ENCODE measurements around the gene TEAD1.
A peak's percentile ranks its signal among the peaks of the same experiment; 100 is the strongest.

Gene TEAD1

GRCh38 chr11:12815129-12815480, 140.9 kb downstream of the TEAD1 start:
- DNase-seq (ENCODE audit: low read depth in 1 of 2, low spot score in 1 of 2) = no peak
- no peak for TF ChIP-seq JUND (IDR thresholded peaks at IDR 0.05; ENCODE audit: low read depth)
- in situ Hi-C loops (cut with HindIII; ENCODE audit: low pct_unique_long_range_greater_than_20kb, low sequenced_read_pairs) = no loop called here

- in situ Hi-C loops (cut with HindIII; ENCODE audit: low pct_unique_long_range_greater_than_20kb, low sequenced_read_pairs) = no loop called here
- no peak for DNase-seq (ENCODE audit: low read depth in 1 of 2, low spot score in 1 of 2)
- TF ChIP-seq JUND (IDR thresholded peaks at IDR 0.05; ENCODE audit: low read depth) = no peak
These were observed 141.8 kb downstream of the TEAD1 start for GRCh38 chr11:12815931-12816494.

GRCh38 chr11:12817681-12818332, 143.6 kb downstream of the TEAD1 start:
- no peak for TF ChIP-seq JUND (IDR thresholded peaks at IDR 0.05; ENCODE audit: low read depth)
- DNase-seq (ENCODE audit: low read depth in 1 of 2, low spot score in 1 of 2) = no peak
- in situ Hi-C loops (cut with HindIII; ENCODE audit: low pct_unique_long_range_greater_than_20kb, low sequenced_read_pairs) = no loop called here

- in situ Hi-C loops (cut with HindIII; ENCODE audit: low pct_unique_long_range_greater_than_20kb, low sequenced_read_pairs) = no loop called here
- DNase-seq (ENCODE audit: low read depth in 1 of 2, low spot score in 1 of 2) = no peak
- no peak for TF ChIP-seq JUND (IDR thresholded peaks at IDR 0.05; ENCODE audit: low read depth)
These were observed 144.3 kb downstream of the TEAD1 start for GRCh38 chr11:12818333-12819015.

GRCh38 chr11:12822392-12823022, 148.3 kb downstream of the TEAD1 start:
- in situ Hi-C loops (cut with HindIII; ENCODE audit: low pct_unique_long_range_greater_than_20kb, low sequenced_read_pairs) = no loop called here
- DNase-seq (ENCODE audit: low read depth in 1 of 2, low spot score in 1 of 2) = no peak
- no peak for TF ChIP-seq JUND (IDR thresholded peaks at IDR 0.05; ENCODE audit: low read depth)

- no peak for TF ChIP-seq JUND (IDR thresholded peaks at IDR 0.05; ENCODE audit: low read depth)
These were observed 150.2 kb downstream of the TEAD1 start for GRCh38 chr11:12824281-12825041.

GRCh38 chr11:12826441-12826840, 152.2 kb downstream of the TEAD1 start:
- no peak for DNase-seq (ENCODE audit: low read depth in 1 of 2, low spot score in 1 of 2)
- no peak for TF ChIP-seq JUND (IDR thresholded peaks at IDR 0.05; ENCODE audit: low read depth)
- in situ Hi-C loops (cut with HindIII; ENCODE audit: low pct_unique_long_range_greater_than_20kb, low sequenced_read_pairs) = no loop called here

More at GRCh38 chr11:12824281-12825041, 150.2 kb downstream of the TEAD1 start:
- in situ Hi-C loops (cut with HindIII; ENCODE audit: low pct_unique_long_range_greater_than_20kb, low sequenced_read_pairs) = no loop called here
- no peak for DNase-seq (ENCODE audit: low read depth in 1 of 2, low spot score in 1 of 2)

- in situ Hi-C loops (cut with HindIII; ENCODE audit: low pct_unique_long_range_greater_than_20kb, low sequenced_read_pairs) = no loop called here
- TF ChIP-seq JUND (IDR thresholded peaks at IDR 0.05; ENCODE audit: low read depth) = no peak
- no peak for DNase-seq (ENCODE audit: low read depth in 1 of 2, low spot score in 1 of 2)
These were observed 153.1 kb downstream of the TEAD1 start for GRCh38 chr11:12827369-12827768.

- TF ChIP-seq JUND (IDR thresholded peaks at IDR 0.05; ENCODE audit: low read depth) = no peak
- peak; percentile 41 to 79 for DNase-seq (ENCODE audit: low read depth in 1 of 2, low spot score in 1 of 2)
- in situ Hi-C loops (cut with HindIII; ENCODE audit: low pct_unique_long_range_greater_than_20kb, low sequenced_read_pairs) = no loop called here
These were observed 153.9 kb downstream of the TEAD1 start for GRCh38 chr11:12827929-12828812.

GRCh38 chr11:12829131-12829530, 154.9 kb downstream of the TEAD1 start:
- in situ Hi-C loops (cut with HindIII; ENCODE audit: low pct_unique_long_range_greater_than_20kb, low sequenced_read_pairs) = no loop called here
- peak in 1 of 2 experiments; percentile 26 for DNase-seq (ENCODE audit: low read depth in 1 of 2, low spot score in 1 of 2)
- TF ChIP-seq JUND (IDR thresholded peaks at IDR 0.05; ENCODE audit: low read depth) = no peak

GRCh38 chr11:12829540-12830314, 155.5 kb downstream of the TEAD1 start:
- TF ChIP-seq JUND (IDR thresholded peaks at IDR 0.05; ENCODE audit: low read depth) = no peak
- DNase-seq (ENCODE audit: low read depth in 1 of 2, low spot score in 1 of 2) = no peak
- in situ Hi-C loops (cut with HindIII; ENCODE audit: low pct_unique_long_range_greater_than_20kb, low sequenced_read_pairs) = no loop called here
